WTC11 (cell line): ENCODE results near the gene CD79A. TPM values are rescaled to one million over a fixed set of nuclear protein-coding genes. Genes with fewer than 3 reads are reported as not detected.

Experiments
- ATAC-seq: fragments of 200-7000 bp; cut with Tn5 transposase; 2 replicates; pipeline ENCODE4 v1.10.0; 2021; ENCODE audit warnings: mild to moderate bottlenecking, moderate library complexity
- CTCF ChIA-PET: fragments of 300-600 bp; sonication (Branson Sonifier 250); formaldehyde crosslinking; loops from one replicate; lab custom pipeline; 2021; ENCODE audit warnings: antibody characterized with exemption; lab: Charles Lee
- POLR2A ChIA-PET: fragments of 350-600 bp; sonication (Branson Sonifier 250); formaldehyde crosslinking; loops from one replicate; lab custom pipeline; 2021; ENCODE audit warnings: antibody characterized with exemption; lab: Charles Lee
- DNase-seq: peaks from one replicate; pipeline ENCODE4 v3.0.0; 2021; ENCODE audit warnings: low spot score
- H3K27ac Mint-ChIP-seq: 2 replicates; pipeline ENCODE4 v1.8.0; 2021; ENCODE audit warnings: mixed read lengths
- H3K27me3 Mint-ChIP-seq: 2 replicates; pipeline ENCODE4 v1.8.0; 2021; ENCODE audit warnings: low read depth, mild to moderate bottlenecking, moderate library complexity, mixed read lengths
- H3K36me3 Mint-ChIP-seq: 2 replicates; pipeline ENCODE4 v1.8.0; 2021; ENCODE audit warnings: mixed read lengths
- H3K4me1 Mint-ChIP-seq: 2 replicates; pipeline ENCODE4 v1.8.0; 2022; ENCODE audit warnings: mixed read lengths
- H3K4me3 Mint-ChIP-seq: 2 replicates; pipeline ENCODE4 v1.8.0; 2021; ENCODE audit warnings: mild to moderate bottlenecking, moderate library complexity, mixed read lengths
- H3K9me3 Mint-ChIP-seq: 2 replicates; pipeline ENCODE4 v1.8.0; 2021; ENCODE audit warnings: mixed read lengths
- ARID4B ChIP-seq: sonication (generic); formaldehyde crosslinking; IDR thresholded peaks from 2 replicates; pipeline ENCODE4 v1.8.0; 2023; ENCODE audit warnings: missing genetic modification reagents, mild to moderate bottlenecking, borderline replicate concordance
- ATF2 ChIP-seq: sonication (generic); formaldehyde crosslinking; IDR thresholded peaks from 2 replicates; pipeline ENCODE4 v1.8.1; 2022; ENCODE audit warnings: low read depth, missing genetic modification reagents, borderline replicate concordance
- CBFB ChIP-seq: sonication (generic); formaldehyde crosslinking; IDR thresholded peaks from 2 replicates; pipeline ENCODE4 v1.8.1; 2022; ENCODE audit warnings: mild to moderate bottlenecking, low read depth, missing genetic modification reagents
- CREB1 ChIP-seq: sonication (generic); formaldehyde crosslinking; IDR thresholded peaks from 2 replicates; pipeline ENCODE4 v1.8.0; 2023; ENCODE audit warnings: mild to moderate bottlenecking, missing genetic modification reagents
- CREM ChIP-seq: sonication (generic); formaldehyde crosslinking; IDR thresholded peaks from 2 replicates; pipeline ENCODE4 v1.8.1; 2022; ENCODE audit warnings: mild to moderate bottlenecking, missing genetic modification reagents, moderate library complexity
- ELF4 ChIP-seq: sonication (generic); formaldehyde crosslinking; IDR thresholded peaks from 2 replicates; pipeline ENCODE4 v1.8.1; 2022; ENCODE audit warnings: low read depth, mild to moderate bottlenecking, moderate library complexity, missing genetic modification reagents
- FOXP4 ChIP-seq: sonication (generic); formaldehyde crosslinking; IDR thresholded peaks from 2 replicates; pipeline ENCODE4 v1.8.0; 2022; ENCODE audit warnings: mild to moderate bottlenecking, missing genetic modification reagents
- GTF2I ChIP-seq: fragments of 250-450 bp; sonication (Bioruptor Pico); conservative IDR thresholded peaks from 2 replicates; pipeline ENCODE4 v1.4.0; 2021; ENCODE audit warnings: mild to moderate bottlenecking
- KAT7 ChIP-seq: sonication (generic); formaldehyde crosslinking; IDR thresholded peaks from 2 replicates; pipeline ENCODE4 v1.8.1; 2023; ENCODE audit warnings: missing genetic modification reagents, mild to moderate bottlenecking, borderline replicate concordance
- MLX ChIP-seq: sonication (generic); formaldehyde crosslinking; IDR thresholded peaks from 2 replicates; pipeline ENCODE4 v1.8.1; 2023; ENCODE audit warnings: mild to moderate bottlenecking, missing genetic modification reagents, moderate library complexity
- MXD4 ChIP-seq: fragments of 250-450 bp; sonication (Bioruptor Pico); IDR thresholded peaks from 2 replicates; pipeline ENCODE4 v1.8.0; 2021; ENCODE audit warnings: mild to moderate bottlenecking, moderate library complexity, borderline replicate concordance
- NFATC4 ChIP-seq: fragments of 250-450 bp; sonication (Bioruptor Pico); IDR thresholded peaks from 2 replicates; pipeline ENCODE4 v1.9.0; 2021; ENCODE audit warnings: mild to moderate bottlenecking
- NFE2L1 ChIP-seq: sonication (generic); formaldehyde crosslinking; IDR thresholded peaks from 2 replicates; pipeline ENCODE4 v1.8.1; 2023; ENCODE audit warnings: missing genetic modification reagents
- PRRX2 ChIP-seq: fragments of 250-450 bp; sonication (Bioruptor Pico); IDR thresholded peaks from 2 replicates; pipeline ENCODE4 v1.8.0; 2021; ENCODE audit warnings: mild to moderate bottlenecking
- RELA ChIP-seq: sonication (generic); formaldehyde crosslinking; IDR thresholded peaks from 2 replicates; pipeline ENCODE4 v1.8.1; 2022; ENCODE audit warnings: missing genetic modification reagents, mild to moderate bottlenecking, borderline replicate concordance
- SMAD3 ChIP-seq: sonication (generic); formaldehyde crosslinking; IDR thresholded peaks from 2 replicates; pipeline ENCODE4 v1.8.0; 2022; ENCODE audit warnings: missing genetic modification reagents, mild to moderate bottlenecking, borderline replicate concordance
- TEAD1 ChIP-seq: sonication (generic); formaldehyde crosslinking; IDR thresholded peaks from 2 replicates; pipeline ENCODE4 v1.8.0; 2022; ENCODE audit warnings: mild to moderate bottlenecking, missing genetic modification reagents
- TEAD4 ChIP-seq: sonication (generic); formaldehyde crosslinking; IDR thresholded peaks from 2 replicates; pipeline ENCODE4 v1.8.0; 2022; ENCODE audit warnings: mild to moderate bottlenecking, missing genetic modification reagents
- ZBTB43 ChIP-seq: sonication (generic); formaldehyde crosslinking; IDR thresholded peaks from 2 replicates; pipeline ENCODE4 v1.8.1; 2023; ENCODE audit warnings: mild to moderate bottlenecking, missing genetic modification reagents
- ZNF138 ChIP-seq: sonication (generic); formaldehyde crosslinking; conservative IDR thresholded peaks from 2 replicates; pipeline ENCODE4 v1.8.1; 2022; ENCODE audit warnings: mild to moderate bottlenecking, moderate library complexity, missing genetic modification reagents
- ZNF425 ChIP-seq: fragments of 250-450 bp; sonication (Bioruptor Pico); conservative IDR thresholded peaks from 2 replicates; pipeline ENCODE4 v1.9.0; 2021; ENCODE audit warnings: mild to moderate bottlenecking
- ZNF671 ChIP-seq: fragments of 250-450 bp; sonication (Bioruptor Pico); IDR thresholded peaks from 2 replicates; pipeline ENCODE4 v1.8.0; 2021; ENCODE audit warnings: mild to moderate bottlenecking
- total RNA-seq: library from RNA; stranded (reverse); gene quantifications from 3 replicates; pipeline ENCODE4 v1.2.3, GENCODE V29; 2021

Gene CD79A
- total RNA-seq, 1 experiment from 2014 or later = 0.42 TPM

- ChIA-PET POLR2A (interaction anchor here (0.5 kb wide), 1 partner anchor 94 kb away, joined by 5 read pairs; no protein-coding TSS in a partner anchor), CTCF (no interaction called here)
- Mint-ChIP-seq H3K36me3 (no peaks in the 10 kb centered on the region), H3K9me3 (no peaks in the 10 kb centered on the region), H3K4me3 (no peak overlapping the region), H3K27me3 (peaks cover 26% of the 10 kb centered on the region), H3K4me1 (peaks cover 28% of the 10 kb centered on the region), H3K27ac (no peak overlapping the region)
- no peak for ATAC-seq
- TF ChIP-seq MLX (CRISPR knock-in tag) (no peak), CREB1 (CRISPR knock-in tag) (no peak)
- DNase-seq = no peak
These were observed 49.1 kb downstream of the CD79A start for GRCh38 chr19:41926028-41926762.

- DNase-seq (no peak), ATAC-seq (no peak)
- Mint-ChIP-seq H3K27ac (no peak overlapping the region), H3K27me3 (peaks cover 34% of the 10 kb centered on the region), H3K4me1 (peaks cover 31% of the 10 kb centered on the region), H3K36me3 (no peaks in the 10 kb centered on the region), H3K9me3 (no peaks in the 10 kb centered on the region), H3K4me3 (no peak overlapping the region)
- CTCF ChIA-PET = interaction anchor here (1.4 to 1.9 kb wide), 5 partner anchors 10 to 108 kb away, joined by 3 to 12 read pairs (median 5); no protein-coding TSS in a partner anchor
- TF ChIP-seq ZNF138 (no peak), PRRX2 (no peak), ZNF671 (CRISPR knock-in tag) (no peak), GTF2I (CRISPR knock-in tag) (no peak), MXD4 (CRISPR knock-in tag) (no peak), ZNF425 (CRISPR knock-in tag) (no peak), CBFB (CRISPR knock-in tag) (no peak), ATF2 (CRISPR knock-in tag) (no peak), ZBTB43 (CRISPR knock-in tag) (no peak), TEAD4 (no peak), NFATC4 (no peak), SMAD3 (no peak), NFE2L1 (CRISPR knock-in tag) (no peak), FOXP4 (CRISPR knock-in tag) (no peak), CREM (CRISPR knock-in tag) (no peak), RELA (CRISPR knock-in tag) (no peak), ARID4B (CRISPR knock-in tag) (no peak), ELF4 (CRISPR knock-in tag) (no peak), KAT7 (CRISPR knock-in tag) (no peak), TEAD1 (no peak)
- POLR2A ChIA-PET = interaction anchor here (1.0 kb wide), 1 partner anchor 54 kb away, joined by 3 read pairs; no protein-coding TSS in a partner anchor
These were observed 49.9 kb downstream of the CD79A start for GRCh38 chr19:41926763-41927496.
